H54 (cell line): ENCODE results near the gene SLCO3A1.
A peak's percentile ranks its signal among the peaks of the same experiment; 100 is the strongest.

Experiments
- DNase-seq: peaks from one replicate; pipeline ENCODE4 v3.0.0; 2011; ENCODE audit warnings: low spot score, mixed read lengths; ENCODE audit not compliant: insufficient read length
- FAIRE-seq: peaks from 3 replicates; lab custom pipeline; 2011; peaks lifted over from hg19 to GRCh38; lab: Jason Lieb, UNC
- POLR2A ChIP-seq: IDR thresholded peaks from 2 replicates; pipeline ENCODE4 v1.6.1; 2011; ENCODE audit warnings: low read depth, mild to moderate bottlenecking, low read length

The SLCO3A1 gene

GRCh38 chr15:92079047-92079446, 225.5 kb downstream of the SLCO3A1 start:
- no peak for FAIRE-seq
- no peak for DNase-seq
- TF ChIP-seq POLR2A = no peak

GRCh38 chr15:92079647-92080255, 226.2 kb downstream of the SLCO3A1 start:
- no peak for TF ChIP-seq POLR2A
- FAIRE-seq (no peak), DNase-seq (no peak)

- no peak for TF ChIP-seq POLR2A
- DNase-seq = peak; percentile 40
- no peak for FAIRE-seq
These were observed 228.7 kb downstream of the SLCO3A1 start for GRCh38 chr15:92082006-92082843.

GRCh38 chr15:92083190-92083589, 229.7 kb downstream of the SLCO3A1 start:
- no peak for TF ChIP-seq POLR2A
- FAIRE-seq (no peak), DNase-seq (no peak)

GRCh38 chr15:92087211-92087610, 233.7 kb downstream of the SLCO3A1 start:
- no peak for DNase-seq
- no peak for FAIRE-seq
- no peak for TF ChIP-seq POLR2A

DNA sequence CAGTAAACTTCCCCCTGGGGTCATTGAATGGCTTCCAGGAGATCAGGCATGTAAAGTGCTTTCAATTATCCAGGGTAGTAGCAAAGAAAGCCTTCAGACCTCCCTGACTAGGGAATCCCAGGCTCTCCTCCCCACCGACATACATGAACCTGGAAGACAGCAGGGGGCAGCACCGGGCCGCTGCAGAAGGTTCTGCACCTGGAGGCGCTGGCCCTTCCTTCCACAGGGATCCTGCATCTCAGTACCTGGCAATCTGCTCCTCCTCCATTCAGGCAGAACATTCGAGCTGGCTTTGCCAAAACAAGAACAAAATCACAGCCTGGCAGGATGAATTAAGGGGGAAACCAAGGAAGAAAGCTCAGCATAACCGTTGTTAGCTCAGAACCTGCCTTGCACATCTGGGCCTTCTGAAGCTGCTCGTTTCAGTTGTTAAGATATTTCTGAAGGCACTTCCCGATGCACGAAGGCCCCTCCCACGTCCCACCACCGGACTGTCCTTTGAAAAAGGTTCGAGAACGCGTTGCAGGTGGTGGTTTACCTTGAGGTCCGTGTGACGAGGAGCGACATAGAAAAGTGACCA, 237.7 kb downstream of the SLCO3A1 start:
- DNase-seq (no peak), FAIRE-seq (no peak)
- TF ChIP-seq POLR2A = no peak

DNA sequence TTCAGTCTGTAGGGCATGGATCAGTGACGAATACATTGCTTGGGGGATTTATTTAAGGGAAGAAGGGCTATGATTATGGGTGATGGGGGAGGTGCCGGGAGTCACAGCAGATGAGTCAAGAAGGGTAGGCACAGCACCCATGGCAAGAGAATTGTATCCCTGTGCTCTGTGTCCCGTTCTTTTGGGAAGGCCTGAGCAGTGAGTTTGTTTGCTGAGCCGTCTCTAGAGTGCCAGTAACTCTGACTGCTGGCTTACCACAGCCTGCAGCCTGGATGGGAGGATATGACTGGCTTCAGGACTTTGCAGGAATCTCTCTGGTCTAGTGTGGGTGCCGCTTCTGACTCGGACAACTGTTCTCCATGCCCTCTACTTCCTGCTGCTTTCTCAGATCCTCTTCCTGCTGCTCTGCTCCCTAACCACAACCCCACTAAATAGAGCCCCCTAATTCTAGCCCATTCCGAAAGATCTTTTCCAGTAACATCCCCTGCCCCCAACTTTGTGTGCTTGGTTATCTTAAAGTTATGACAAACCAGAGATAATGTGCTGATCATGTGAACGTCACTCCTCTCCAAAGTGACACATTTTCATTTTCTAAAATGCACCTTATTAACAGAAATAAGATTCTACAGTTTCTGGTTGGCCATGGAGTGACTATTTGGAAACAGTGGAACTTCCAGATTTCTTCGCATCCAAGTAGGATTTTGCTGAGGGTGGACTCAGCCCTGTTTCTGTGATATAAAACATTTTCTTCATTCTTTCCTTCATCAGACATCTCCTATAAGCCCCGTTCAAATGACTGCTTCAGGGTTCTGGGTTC, 239.0 kb downstream of the SLCO3A1 start:
- DNase-seq = no peak
- FAIRE-seq = no peak
- no peak for TF ChIP-seq POLR2A

DNA sequence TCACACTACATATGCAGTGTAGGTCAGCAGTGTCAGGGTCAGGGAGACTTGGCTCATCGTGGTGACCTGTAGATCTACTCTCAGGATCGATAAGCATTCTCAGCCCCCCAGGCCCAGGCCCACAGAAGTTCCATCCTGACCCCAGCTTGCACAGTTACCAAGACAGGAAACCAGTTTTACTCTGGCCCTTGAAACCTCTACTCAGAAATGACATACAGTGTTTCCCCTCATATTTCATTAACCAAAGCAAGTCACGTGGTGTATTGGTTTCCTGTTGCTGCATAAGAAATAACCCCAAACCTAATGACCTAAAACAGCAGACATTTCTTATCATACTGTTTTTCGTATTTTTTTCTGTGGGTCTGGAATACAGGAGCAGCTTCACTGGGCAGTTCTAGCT, 242.2 kb downstream of the SLCO3A1 start:
- FAIRE-seq (no peak), DNase-seq (no peak)
- TF ChIP-seq POLR2A = no peak

- FAIRE-seq (no peak), DNase-seq (no peak)
- no peak for TF ChIP-seq POLR2A
These were observed 244.1 kb downstream of the SLCO3A1 start for GRCh38 chr15:92097474-92098178.

GRCh38 chr15:92098869-92099268, 245.4 kb downstream of the SLCO3A1 start:
- DNase-seq = no peak
- no peak for TF ChIP-seq POLR2A
- FAIRE-seq = no peak

GRCh38 chr15:92100301-92100700, 246.8 kb downstream of the SLCO3A1 start:
- FAIRE-seq = no peak
- TF ChIP-seq POLR2A = no peak
- DNase-seq = no peak

- TF ChIP-seq POLR2A = no peak
- FAIRE-seq (no peak), DNase-seq (no peak)
These were observed 247.2 kb downstream of the SLCO3A1 start for GRCh38 chr15:92100751-92101150.
